HuH-7.5 (cell line): ENCODE measurements around the gene RXRB.

Source experiments
- DNase-seq: peaks from one replicate; pipeline ENCODE4 v3.0.0; 2011; ENCODE audit warnings: low spot score

The RXRB gene

GRCh38 chr6:33197431-33198048, 2.9 kb downstream of the RXRB start:
- peak; percentile 72 for DNase-seq

- no peak for DNase-seq
Observed at GRCh38 chr6:33195304-33196165, 4.9 kb downstream of the RXRB start.

DNA sequence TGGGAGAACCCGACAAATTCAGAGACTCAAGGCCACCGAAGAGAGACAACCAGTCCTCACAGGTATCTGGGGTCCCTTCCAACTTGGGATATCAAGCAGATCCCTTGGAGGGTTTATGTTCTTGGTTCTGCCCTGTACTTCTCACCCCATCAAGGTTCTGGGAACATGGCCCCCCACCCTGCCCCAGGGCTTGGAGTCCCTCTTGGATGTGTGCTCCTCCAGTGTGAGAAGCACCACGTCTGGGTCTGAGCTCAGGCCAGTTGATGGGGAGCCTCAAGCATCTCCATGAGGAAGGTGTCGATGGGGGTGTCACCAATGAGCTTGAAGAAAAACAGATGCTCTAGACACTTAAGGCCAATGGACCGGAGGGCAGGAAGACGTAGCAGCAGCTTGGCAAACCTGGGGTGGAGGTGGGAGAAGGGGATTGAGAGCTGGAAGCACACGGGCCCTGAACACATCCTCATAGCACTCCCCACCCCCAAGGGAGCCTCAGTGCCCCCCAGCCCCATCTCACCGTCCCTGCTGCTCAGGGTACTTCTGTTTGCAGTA, 6.0 kb downstream of the RXRB start:
- DNase-seq = no peak

DNA sequence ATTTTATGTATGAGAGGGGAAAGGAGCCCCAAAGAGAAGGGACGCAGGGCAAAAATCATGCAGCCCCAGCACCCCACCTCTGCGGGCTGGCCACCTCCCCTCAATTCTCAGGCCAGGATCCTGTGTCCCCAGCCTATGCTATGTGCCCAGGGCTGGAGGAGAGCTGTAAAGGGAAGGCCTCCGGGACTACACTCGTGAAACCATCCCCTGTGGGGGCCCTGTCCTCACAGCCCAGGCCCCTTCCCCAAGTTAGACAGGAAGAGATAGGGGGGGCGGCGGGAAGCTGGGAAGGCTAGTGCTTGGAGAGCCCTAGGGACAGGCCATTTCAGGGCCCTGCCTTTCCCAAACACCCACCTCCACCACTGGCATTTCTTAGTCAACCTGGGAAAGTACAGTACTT, 6.8 kb downstream of the RXRB start:
- DNase-seq = no peak

DNA sequence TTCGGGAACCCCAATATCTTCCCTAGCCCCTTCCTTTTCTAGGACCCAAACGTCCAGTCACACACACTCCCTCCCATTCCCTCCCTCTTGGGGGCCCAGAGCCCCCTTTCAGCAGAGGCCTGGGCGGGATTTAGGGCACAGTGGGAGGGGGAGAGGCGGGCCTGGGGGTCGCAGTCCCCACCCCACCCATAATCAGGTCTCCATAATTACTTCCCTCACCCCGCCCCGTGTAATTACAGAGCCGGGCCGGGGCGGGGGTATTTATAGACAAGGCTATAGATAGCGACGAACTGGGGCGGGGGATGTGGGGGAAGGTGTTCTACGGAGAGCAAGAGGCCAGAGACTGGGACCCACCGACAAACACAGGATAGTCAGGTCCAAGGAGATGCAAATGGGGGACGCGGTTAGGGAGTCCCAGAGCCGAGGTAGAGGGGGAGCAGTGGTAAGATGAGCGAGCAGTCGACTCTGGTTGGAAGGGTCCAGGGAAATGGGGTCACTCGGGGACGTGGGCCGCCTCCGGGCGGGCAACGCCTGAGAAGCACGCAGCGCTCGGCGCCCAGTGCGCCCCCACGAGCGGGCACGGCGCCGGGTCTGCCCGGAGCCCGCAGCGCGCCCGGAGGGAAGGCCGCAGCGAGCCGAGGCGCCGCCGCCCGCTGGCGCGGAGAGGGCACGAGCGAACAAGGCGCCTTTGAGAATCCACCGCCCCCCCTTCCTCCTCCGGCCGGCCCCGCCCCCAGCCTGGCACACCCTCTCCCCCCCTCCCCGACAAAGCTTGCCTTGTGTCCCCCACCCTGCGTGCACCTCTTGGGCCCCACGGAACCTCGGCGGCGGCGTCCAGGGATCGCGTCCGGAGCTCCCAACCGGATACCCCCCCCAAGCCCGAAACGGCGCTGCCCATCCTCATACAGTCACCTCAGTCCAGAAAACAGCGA, 7.5 kb downstream of the RXRB start:
- no peak for DNase-seq

DNA sequence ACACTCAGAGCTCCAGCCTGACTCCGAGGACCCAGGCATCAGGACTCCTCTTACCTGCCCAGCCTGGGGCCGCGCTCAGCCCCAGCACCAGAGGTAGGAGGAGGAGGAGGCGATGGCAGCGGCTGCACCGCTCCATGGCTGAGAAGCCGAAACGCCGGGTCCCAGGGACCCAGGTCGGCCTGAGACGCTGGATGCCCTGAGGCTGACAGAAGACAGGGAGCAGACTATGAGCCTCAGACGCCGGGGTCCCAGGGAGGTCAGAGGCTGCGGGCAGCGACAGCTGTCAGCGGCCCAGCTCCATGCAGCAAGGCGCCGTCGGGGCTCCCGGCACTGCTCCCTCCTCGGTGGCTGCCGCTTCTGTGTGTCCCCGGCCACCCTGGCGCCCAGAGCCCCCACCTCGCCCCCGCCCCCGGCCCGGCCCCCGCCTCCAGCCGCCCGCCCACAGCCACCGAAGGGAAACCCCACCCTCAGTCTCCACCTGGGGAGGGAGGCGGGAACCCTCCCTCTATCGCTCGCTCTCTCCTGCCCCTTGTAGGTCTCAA, 8.3 kb downstream of the RXRB start, which contains the start of gene COL11A2:
TSS of gene COL11A2 (minus strand) at position 363 of the 542 bp plus-strand sequence. CDS start at position 136, 227 bp downstream.
- no peak for DNase-seq

- DNase-seq = no peak
Observed at GRCh38 chr6:33191383-33192104, 8.9 kb downstream of the RXRB start.

- no peak for DNase-seq
Observed at GRCh38 chr6:33190504-33191107, 9.9 kb downstream of the RXRB start.

- no peak for DNase-seq
Observed at GRCh38 chr6:33189625-33190448, 10.6 kb downstream of the RXRB start.

DNA sequence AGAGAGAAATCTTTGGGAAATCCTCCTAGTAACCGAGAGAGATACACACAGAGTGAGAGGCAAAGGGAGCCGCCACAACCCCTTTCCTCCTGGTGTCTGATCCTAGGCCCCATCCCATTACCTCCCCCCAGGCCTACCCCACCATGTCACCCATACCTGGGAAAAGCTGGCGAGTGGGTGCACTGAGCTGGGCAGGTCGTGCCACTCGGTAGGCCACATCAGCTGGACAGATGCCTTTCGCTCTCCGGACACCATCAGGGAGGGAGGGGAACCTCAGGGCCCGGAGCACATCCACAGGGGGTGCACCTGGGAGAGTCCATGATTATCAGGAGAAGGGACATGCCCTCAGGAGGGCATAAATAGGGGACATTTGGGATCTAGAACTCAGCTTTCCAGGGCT, 11.3 kb downstream of the RXRB start:
- no peak for DNase-seq

DNA sequence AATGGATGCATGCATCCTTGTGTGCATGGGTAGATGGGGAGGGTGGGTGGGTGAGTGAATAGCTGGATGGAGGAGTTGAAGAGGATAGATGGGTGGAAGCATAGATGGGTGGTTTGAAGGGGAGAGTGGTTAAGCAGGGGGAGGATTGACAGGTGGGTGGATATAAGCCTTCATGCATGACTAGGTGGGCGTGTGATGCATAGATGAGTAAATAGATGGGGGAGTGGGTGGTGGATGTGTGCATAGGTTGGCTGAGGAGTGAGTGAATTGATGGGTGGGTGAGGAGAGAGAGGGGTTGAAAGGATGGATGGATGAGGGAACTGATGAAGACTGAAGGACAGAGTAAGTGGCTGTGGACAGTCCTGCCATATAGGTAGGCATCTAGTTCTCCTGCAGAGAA, 12.7 kb downstream of the RXRB start:
- DNase-seq = no peak

GRCh38 chr6:33185654-33186187, 14.7 kb downstream of the RXRB start:
- no peak for DNase-seq

- no peak for DNase-seq
Observed at GRCh38 chr6:33185190-33185589, 15.3 kb downstream of the RXRB start.

GRCh38 chr6:33183071-33183683, 17.3 kb downstream of the RXRB start:
- DNase-seq = no peak

DNA sequence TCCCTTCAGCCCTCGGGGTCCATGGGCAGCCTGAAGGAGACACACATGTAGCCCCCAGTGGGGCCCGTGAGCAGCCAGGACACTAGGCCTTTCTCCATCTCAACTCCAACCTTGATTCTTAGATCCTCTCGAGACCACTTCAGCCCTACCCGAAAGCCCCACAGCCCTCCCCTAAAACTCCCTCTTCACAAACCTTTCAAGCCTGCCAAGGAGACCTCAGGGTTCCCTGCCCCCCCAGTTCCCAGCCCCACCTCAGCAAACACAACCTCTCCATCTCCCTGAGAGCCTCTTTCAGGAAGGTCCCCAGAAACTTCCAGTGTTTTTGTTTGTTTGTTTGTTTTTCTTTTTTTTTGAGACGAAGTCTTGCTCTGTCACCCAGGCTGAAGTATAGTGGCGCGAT, 19.3 kb downstream of the RXRB start:
- no peak for DNase-seq

DNA sequence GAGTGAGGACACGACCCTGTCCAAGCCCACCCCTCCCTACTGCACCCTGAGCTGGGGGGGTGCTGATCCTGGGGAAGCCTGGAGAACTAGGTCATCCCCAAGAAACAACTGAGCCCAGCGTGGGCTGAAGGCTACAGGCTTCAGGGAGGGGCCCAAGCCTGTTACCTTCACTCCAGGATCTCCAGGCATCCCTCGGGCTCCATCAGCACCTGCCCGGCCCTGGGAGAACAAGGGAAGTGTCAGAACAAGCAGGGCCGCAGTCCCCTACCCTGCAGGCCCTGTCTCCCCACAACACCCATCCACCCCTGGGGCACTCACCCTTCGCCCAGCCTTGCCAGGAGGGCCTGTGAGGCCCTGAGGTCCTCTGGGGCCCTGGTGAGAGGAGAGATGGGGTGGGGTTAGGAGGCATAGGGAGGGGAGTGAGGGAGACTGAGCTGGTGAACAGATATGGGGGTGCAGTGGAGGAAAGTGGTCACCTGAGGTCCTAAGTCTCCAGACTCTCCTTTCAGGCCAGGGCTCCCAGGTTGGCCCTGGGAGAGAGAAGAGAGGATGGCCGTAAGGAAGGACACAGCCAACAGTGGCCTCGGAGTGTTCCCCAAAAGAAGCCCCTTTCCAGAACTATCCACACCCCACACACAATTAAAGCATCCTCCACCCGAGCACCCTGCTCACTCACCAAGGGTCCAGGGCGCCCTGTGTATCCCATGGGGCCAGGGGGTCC, 21.6 kb downstream of the RXRB start:
- DNase-seq = no peak

- DNase-seq = no peak
Observed at GRCh38 chr6:33177552-33178446, 22.7 kb downstream of the RXRB start.
